ENCODE measurements around the gene MEFV.
"Not testable (repeated sequence)": the region's sequence is repeated elsewhere in the genome, so short reads cannot be mapped to it uniquely, and the experiment has no call there.

The MEFV gene

GRCh38 chr16:3220839-3221238, 35.6 kb downstream of the MEFV start:
- Histone ChIP-seq H3K4me2 (no peak overlapping the region), H3K4me3 (no peak overlapping the region), H3K27me3 (no peaks in the 10 kb centered on the region), H3K9me3 (peaks cover 86% of the 10 kb centered on the region), H4K20me1 (no peaks in the 10 kb centered on the region), H3K36me3 (peaks cover 52% of the 10 kb centered on the region), H3K4me1 (peaks cover 10% of the 10 kb centered on the region), H3K9ac (no peak overlapping the region), H3K27ac (no peak overlapping the region)
- no peak for TF ChIP-seq Cebpa-rat (IDR thresholded peaks at IDR 0.05)

GRCh38 chr16:3216263-3216640, 40.2 kb downstream of the MEFV start:
- TF ChIP-seq Cebpa-rat (IDR thresholded peaks at IDR 0.05) = no peak
- peak overlapping the region; percentile 41; the same call in 1 of the 2 replicates for H3K27ac ChIP-seq
- H3K4me2 ChIP-seq = peak overlapping the region; percentile 56

GRCh38 chr16:3215601-3216262, 40.7 kb downstream of the MEFV start:
- no peak overlapping the region for H3K9ac ChIP-seq

More at GRCh38 chr16:3216263-3216640, 40.2 kb downstream of the MEFV start:
- peaks cover 57% of the 10 kb centered on the region for H3K9me3 ChIP-seq
- no peak overlapping the region for H3K9ac ChIP-seq
- H3K4me1 ChIP-seq = peaks cover 23% of the 10 kb centered on the region
- no peak overlapping the region for H3K4me3 ChIP-seq
- no peaks in the 10 kb centered on the region for H3K27me3 ChIP-seq
- H3K36me3 ChIP-seq = peaks cover 8% of the 10 kb centered on the region
- H4K20me1 ChIP-seq = no peaks in the 10 kb centered on the region

GRCh38 chr16:3214904-3215600, 41.4 kb downstream of the MEFV start:
- Histone ChIP-seq H3K4me3 (no peak overlapping the region), H3K9ac (no peak overlapping the region), H3K27me3 (no peaks in the 10 kb centered on the region), H3K27ac (peak overlapping the region; percentile 41; the same call in 1 of the 2 replicates), H3K4me2 (peak overlapping the region; percentile 56), H3K36me3 (no peaks in the 10 kb centered on the region), H3K9me3 (peaks cover 45% of the 10 kb centered on the region), H4K20me1 (no peaks in the 10 kb centered on the region), H3K4me1 (peaks cover 23% of the 10 kb centered on the region)
- TF ChIP-seq Cebpa-rat (IDR thresholded peaks at IDR 0.05) = no peak

More at GRCh38 chr16:3215601-3216262, 40.7 kb downstream of the MEFV start:
- H3K9me3 ChIP-seq = peaks cover 52% of the 10 kb centered on the region
- H3K27ac ChIP-seq = peak overlapping the region; percentile 41; the same call in 1 of the 2 replicates
- no peaks in the 10 kb centered on the region for H4K20me1 ChIP-seq
- no peak for TF ChIP-seq Cebpa-rat (IDR thresholded peaks at IDR 0.05)
- H3K36me3 ChIP-seq = peaks cover 3% of the 10 kb centered on the region; the same call in 1 of the 2 replicates
- H3K4me3 ChIP-seq = no peak overlapping the region
- peaks cover 23% of the 10 kb centered on the region for H3K4me1 ChIP-seq
- H3K4me2 ChIP-seq = peak overlapping the region; percentile 56
- no peaks in the 10 kb centered on the region for H3K27me3 ChIP-seq

GRCh38 chr16:3212567-3212966, 43.9 kb downstream of the MEFV start:
- H4K20me1 ChIP-seq = no peaks in the 10 kb centered on the region
- H3K4me1 ChIP-seq = peaks cover 23% of the 10 kb centered on the region
- H3K9ac ChIP-seq = no peak overlapping the region
- no peak overlapping the region for H3K27ac ChIP-seq
- H3K4me2 ChIP-seq = no peak overlapping the region
- H3K9me3 ChIP-seq = peaks cover 45% of the 10 kb centered on the region
- no peak for TF ChIP-seq Cebpa-rat (IDR thresholded peaks at IDR 0.05)
- H3K36me3 ChIP-seq = no peaks in the 10 kb centered on the region
- no peak overlapping the region for H3K4me3 ChIP-seq
- no peaks in the 10 kb centered on the region for H3K27me3 ChIP-seq

GRCh38 chr16:3212006-3212405, 44.4 kb downstream of the MEFV start:
- no peaks in the 10 kb centered on the region for H4K20me1 ChIP-seq
- no peak overlapping the region for H3K27ac ChIP-seq
- no peaks in the 10 kb centered on the region for H3K36me3 ChIP-seq
- no peak overlapping the region for H3K4me2 ChIP-seq
- no peaks in the 10 kb centered on the region for H3K27me3 ChIP-seq
- H3K4me1 ChIP-seq = peaks cover 23% of the 10 kb centered on the region
- peaks cover 48% of the 10 kb centered on the region for H3K9me3 ChIP-seq
- no peak overlapping the region for H3K9ac ChIP-seq
- H3K4me3 ChIP-seq = no peak overlapping the region
- no peak for TF ChIP-seq Cebpa-rat (IDR thresholded peaks at IDR 0.05)

- H3K27me3 ChIP-seq = no peaks in the 10 kb centered on the region
- TF ChIP-seq Cebpa-rat (IDR thresholded peaks at IDR 0.05) = no peak
- peaks cover 58% of the 10 kb centered on the region for H3K9me3 ChIP-seq
- H3K9ac ChIP-seq = no peak overlapping the region
- H4K20me1 ChIP-seq = no peaks in the 10 kb centered on the region
- no peak overlapping the region for H3K4me3 ChIP-seq
- no peak overlapping the region for H3K4me2 ChIP-seq
- H3K27ac ChIP-seq = no peak overlapping the region
- no peaks in the 10 kb centered on the region for H3K36me3 ChIP-seq
- no peaks in the 10 kb centered on the region for H3K4me1 ChIP-seq
These were observed 49.1 kb downstream of the MEFV start for GRCh38 chr16:3207086-3207953.

GRCh38 chr16:3205939-3206338, 50.5 kb downstream of the MEFV start:
- not testable (repeated sequence) for H3K36me3 ChIP-seq, H3K4me3 ChIP-seq, H3K27me3 ChIP-seq, H3K9ac ChIP-seq, H3K4me1 ChIP-seq, H4K20me1 ChIP-seq, H3K4me2 ChIP-seq, H3K27ac ChIP-seq
- peaks cover 58% of the 10 kb centered on the region for H3K9me3 ChIP-seq

- Histone ChIP-seq H3K9ac (no peak overlapping the region), H4K20me1 (no peaks in the 10 kb centered on the region), H3K9me3 (peaks cover 43% of the 10 kb centered on the region), H3K36me3 (no peaks in the 10 kb centered on the region), H3K27me3 (peaks cover 7% of the 10 kb centered on the region; the same call in 1 of the 2 replicates), H3K27ac (no peak overlapping the region), H3K4me3 (no peak overlapping the region), H3K4me2 (no peak overlapping the region), H3K4me1 (no peaks in the 10 kb centered on the region)
- no peak for TF ChIP-seq Cebpa-rat (IDR thresholded peaks at IDR 0.05)
These were observed 53.4 kb downstream of the MEFV start for GRCh38 chr16:3202903-3203539.
